Neural crest cell (in vitro differentiated cells): ENCODE results near the gene UBTD2. TPM values are rescaled to one million over a fixed set of nuclear protein-coding genes. Genes with fewer than 3 reads are reported as not detected.

ENCODE experiments used
- DNase-seq: peaks from one replicate; pipeline ENCODE4 v3.0.0; 2021; ENCODE audit warnings: low read depth, mixed read lengths, low spot score
- H3K27ac Mint-ChIP-seq: one replicate; pipeline ENCODE4 v1.8.0; 2021; ENCODE audit warnings: mild to moderate bottlenecking, mixed read lengths; ENCODE audit not compliant: unreplicated experiment
- H3K27me3 Mint-ChIP-seq: 2 replicates; pipeline ENCODE4 v1.8.0; 2021; ENCODE audit warnings: low read depth, mild to moderate bottlenecking, mixed read lengths
- H3K36me3 Mint-ChIP-seq: 2 replicates; pipeline ENCODE4 v1.8.0; 2021; ENCODE audit warnings: low read depth, mild to moderate bottlenecking, mixed read lengths
- H3K4me1 Mint-ChIP-seq: 2 replicates; pipeline ENCODE4 v1.8.0; 2021; ENCODE audit warnings: mixed read lengths
- H3K4me3 Mint-ChIP-seq: one replicate; pipeline ENCODE4 v1.8.0; 2021; ENCODE audit warnings: mild to moderate bottlenecking, mixed read lengths
- H3K9me3 Mint-ChIP-seq: 2 replicates; pipeline ENCODE4 v1.8.0; 2021; ENCODE audit warnings: mixed read lengths
- total RNA-seq: library from RNA; stranded (reverse); gene quantifications from 2 replicates; pipeline ENCODE4 v1.2.1, GENCODE V29; 2021
- TF ChIP-seq, protein P1 (sequence below): fragments of 200-600 bp; sonication (generic); conservative IDR thresholded peaks from 2 replicates; pipeline ENCODE4 v1.5.0; 2021; ENCODE audit warnings: antibody characterized with exemption, mild to moderate bottlenecking

The UBTD2 gene
- total RNA-seq, 1 donor from 2014 or later: 74.0 TPM

DNA sequence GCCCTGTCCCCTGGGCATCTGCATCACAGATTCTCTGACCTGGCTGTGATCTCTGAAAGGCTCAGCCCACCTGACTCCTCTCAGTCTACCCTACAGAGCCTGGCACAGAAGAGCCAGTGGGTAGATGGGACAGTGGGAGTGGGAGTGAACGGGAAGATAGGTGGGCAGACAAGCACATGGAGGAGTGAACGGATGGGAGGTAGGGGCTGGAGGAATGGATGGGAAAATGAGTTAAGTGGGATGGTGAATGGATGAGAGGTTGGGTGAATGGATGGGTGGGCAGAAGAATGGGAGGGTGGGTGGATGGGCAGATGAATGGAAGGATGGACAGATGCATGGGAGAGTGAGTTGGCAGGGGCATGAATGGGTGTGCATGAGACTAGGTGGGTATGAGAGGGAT lies 114.3 kb downstream of the UBTD2 start:
- Mint-ChIP-seq H3K27me3 (no peaks in the 10 kb centered on the region), H3K4me3 (peak overlapping the region; percentile 50), H3K36me3 (peaks cover 5% of the 10 kb centered on the region), H3K4me1 (peaks cover 63% of the 10 kb centered on the region), H3K9me3 (no peaks in the 10 kb centered on the region), H3K27ac (no peak overlapping the region)
- no peak for DNase-seq
- TF ChIP-seq, protein P1, sequence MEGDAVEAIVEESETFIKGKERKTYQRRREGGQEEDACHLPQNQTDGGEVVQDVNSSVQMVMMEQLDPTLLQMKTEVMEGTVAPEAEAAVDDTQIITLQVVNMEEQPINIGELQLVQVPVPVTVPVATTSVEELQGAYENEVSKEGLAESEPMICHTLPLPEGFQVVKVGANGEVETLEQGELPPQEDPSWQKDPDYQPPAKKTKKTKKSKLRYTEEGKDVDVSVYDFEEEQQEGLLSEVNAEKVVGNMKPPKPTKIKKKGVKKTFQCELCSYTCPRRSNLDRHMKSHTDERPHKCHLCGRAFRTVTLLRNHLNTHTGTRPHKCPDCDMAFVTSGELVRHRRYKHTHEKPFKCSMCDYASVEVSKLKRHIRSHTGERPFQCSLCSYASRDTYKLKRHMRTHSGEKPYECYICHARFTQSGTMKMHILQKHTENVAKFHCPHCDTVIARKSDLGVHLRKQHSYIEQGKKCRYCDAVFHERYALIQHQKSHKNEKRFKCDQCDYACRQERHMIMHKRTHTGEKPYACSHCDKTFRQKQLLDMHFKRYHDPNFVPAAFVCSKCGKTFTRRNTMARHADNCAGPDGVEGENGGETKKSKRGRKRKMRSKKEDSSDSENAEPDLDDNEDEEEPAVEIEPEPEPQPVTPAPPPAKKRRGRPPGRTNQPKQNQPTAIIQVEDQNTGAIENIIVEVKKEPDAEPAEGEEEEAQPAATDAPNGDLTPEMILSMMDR: no peak

DNA sequence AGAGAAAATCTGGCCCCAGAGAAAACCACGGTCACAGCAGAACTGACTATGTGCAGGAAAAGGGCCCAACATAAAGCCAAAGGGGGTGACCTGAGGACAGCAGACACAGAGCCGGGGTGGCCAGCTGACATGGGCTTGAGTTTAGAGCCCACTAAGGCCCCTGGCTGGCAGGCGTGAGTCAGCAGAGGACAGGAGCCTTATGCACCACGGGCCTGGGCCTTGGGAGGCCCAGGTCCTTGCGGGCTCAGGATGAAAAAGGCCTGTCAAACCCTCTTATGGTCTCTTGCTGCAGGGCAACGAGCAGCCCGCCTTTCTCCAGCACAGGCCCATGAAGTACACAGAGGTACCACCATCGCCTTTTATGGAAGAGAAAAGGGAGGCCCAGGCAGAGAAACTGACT lies 115.3 kb downstream of the UBTD2 start:
- Mint-ChIP-seq H3K27me3 (no peaks in the 10 kb centered on the region), H3K27ac (no peak overlapping the region), H3K36me3 (peaks cover 5% of the 10 kb centered on the region), H3K4me3 (no peak overlapping the region), H3K9me3 (no peaks in the 10 kb centered on the region), H3K4me1 (peaks cover 60% of the 10 kb centered on the region)
- TF ChIP-seq, protein P1: no peak
- no peak for DNase-seq

DNA sequence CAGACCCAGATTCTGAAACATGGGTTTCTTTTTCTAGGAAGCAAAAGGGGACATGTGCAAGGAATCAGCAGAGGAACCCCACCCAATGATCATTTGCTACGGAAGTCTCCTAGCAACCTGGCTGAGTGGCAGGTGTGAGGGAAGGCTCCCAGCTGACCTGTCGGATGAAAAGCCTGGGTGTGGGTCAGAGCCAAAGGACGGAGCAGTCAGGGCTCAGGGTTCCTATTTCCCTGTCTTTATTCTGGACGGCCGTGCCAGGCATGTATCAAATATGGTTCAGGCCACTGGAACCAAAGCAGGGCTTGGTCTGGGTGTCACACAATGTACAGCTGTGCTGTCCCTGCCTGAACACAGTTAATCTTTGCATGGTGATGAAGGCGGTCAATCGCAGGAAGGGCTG lies 115.7 kb downstream of the UBTD2 start:
- DNase-seq: no peak
- Mint-ChIP-seq H3K9me3 (no peaks in the 10 kb centered on the region), H3K4me3 (no peak overlapping the region), H3K36me3 (peaks cover 5% of the 10 kb centered on the region), H3K4me1 (peaks cover 60% of the 10 kb centered on the region), H3K27me3 (no peaks in the 10 kb centered on the region), H3K27ac (no peak overlapping the region)
- TF ChIP-seq, protein P1: no peak

DNA sequence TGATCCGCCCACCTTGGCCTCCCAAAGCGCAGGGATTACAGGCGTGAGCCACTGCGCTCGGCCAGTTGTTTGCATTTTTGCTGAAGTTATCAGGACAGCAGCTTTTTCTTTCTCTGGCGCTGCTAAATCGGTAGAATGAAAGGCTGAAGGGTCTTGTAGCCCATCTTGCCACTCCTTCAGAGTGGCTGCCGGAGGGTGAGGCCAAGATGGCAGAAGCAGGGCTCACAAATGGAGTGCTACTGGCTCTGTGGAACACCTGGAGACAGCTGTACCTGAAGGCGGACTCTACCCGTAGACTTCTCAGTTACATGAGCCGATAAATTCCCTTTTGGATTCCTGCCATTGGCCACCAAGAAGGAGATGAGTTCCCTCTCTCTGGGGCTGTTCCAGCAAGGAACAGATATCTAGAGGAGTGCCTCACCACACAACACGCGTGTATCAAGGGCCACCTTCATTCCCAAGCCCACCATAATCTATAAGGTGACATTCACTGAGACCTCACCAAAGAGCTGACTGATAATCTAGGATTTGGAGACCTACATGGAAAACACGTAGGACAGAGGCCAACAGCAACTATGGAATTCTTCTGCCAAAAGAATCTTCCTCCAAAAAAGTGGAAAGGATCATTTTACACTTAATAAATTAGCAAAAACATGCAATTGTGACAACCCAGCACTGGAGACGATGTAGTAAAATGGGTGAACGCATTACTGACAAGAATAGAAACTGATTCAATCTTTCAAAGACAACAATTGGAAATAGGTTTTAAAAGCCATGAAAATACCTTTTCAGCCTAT lies 117.3 kb downstream of the UBTD2 start:
- TF ChIP-seq, protein P1: no peak
- peak overlapping the region; percentile 87 for H3K27ac Mint-ChIP-seq
- H3K36me3 Mint-ChIP-seq: peaks cover 5% of the 10 kb centered on the region
- H3K4me1 Mint-ChIP-seq: peaks cover 65% of the 10 kb centered on the region
- H3K27me3 Mint-ChIP-seq: no peaks in the 10 kb centered on the region
- no peak for DNase-seq
- no peak overlapping the region for H3K4me3 Mint-ChIP-seq
- no peaks in the 10 kb centered on the region for H3K9me3 Mint-ChIP-seq

DNA sequence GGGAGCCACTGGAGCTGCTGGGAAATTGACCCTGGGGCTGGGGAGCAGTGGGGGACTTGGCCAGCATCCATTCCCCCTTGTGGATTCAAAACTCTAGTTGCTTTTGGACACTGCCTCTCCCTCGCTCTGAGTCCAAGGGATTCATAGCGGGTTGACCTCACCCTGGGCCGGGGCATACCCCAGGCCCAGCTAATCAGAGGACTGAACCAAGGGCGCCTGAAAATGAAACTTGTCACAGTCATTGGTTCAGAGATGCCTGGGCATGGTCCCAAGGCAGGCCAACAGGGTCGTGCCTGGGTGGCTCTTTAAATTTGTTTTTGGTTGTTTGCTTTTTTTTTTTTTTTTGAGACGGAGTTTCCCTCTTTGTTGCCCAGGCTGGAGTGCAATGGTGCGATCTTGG lies 118.1 kb downstream of the UBTD2 start:
- Mint-ChIP-seq H3K36me3 (peaks cover 5% of the 10 kb centered on the region), H3K27ac (peak overlapping the region; percentile 19), H3K4me1 (peaks cover 63% of the 10 kb centered on the region), H3K4me3 (no peak overlapping the region), H3K9me3 (no peaks in the 10 kb centered on the region), H3K27me3 (no peaks in the 10 kb centered on the region)
- DNase-seq: no peak
- TF ChIP-seq, protein P1: no peak
